Karpas-422 (cell line): ENCODE results near the gene GSTT2B. TPM values are rescaled to one million over a fixed set of nuclear protein-coding genes. Genes with fewer than 3 reads are reported as not detected.
"Not testable (repeated sequence)": the region's sequence is repeated elsewhere in the genome, so short reads cannot be mapped to it uniquely, and the experiment has no call there.

ENCODE experiments used
- DNase-seq: peaks from one replicate; pipeline ENCODE4 v3.0.0-alpha.2; 2015
- H2AFZ ChIP-seq: fragments of 200-600 bp; sonication (generic); 2 replicates; pipeline ENCODE4 v1.6.1; 2014; ENCODE audit warnings: antibody characterized with exemption, low read length, mixed read lengths
- H3K27ac ChIP-seq: fragments of 200-600 bp; sonication (generic); 2 replicates; pipeline ENCODE4 v1.5.1; 2014; ENCODE audit warnings: mild to moderate bottlenecking, low read length, moderate library complexity
- H3K27me3 ChIP-seq: fragments of 200-600 bp; sonication (generic); 2 replicates; pipeline ENCODE4 v1.6.1; 2014; ENCODE audit warnings: low read length, mixed read lengths
- H3K36me3 ChIP-seq: fragments of 200-600 bp; sonication (generic); 2 replicates; pipeline ENCODE4 v1.6.1; 2014; ENCODE audit warnings: low read length, mixed read lengths; ENCODE audit not compliant: insufficient read depth
- H3K4me1 ChIP-seq: fragments of 200-600 bp; sonication (generic); 2 replicates; pipeline ENCODE4 v1.6.1; 2014; ENCODE audit warnings: mild to moderate bottlenecking, low read length, mixed read lengths
- H3K4me2 ChIP-seq: fragments of 200-600 bp; sonication (generic); 2 replicates; pipeline ENCODE4 v1.6.1; 2014; ENCODE audit warnings: low read length, low read depth, mild to moderate bottlenecking; ENCODE audit not compliant: poor library complexity, severe bottlenecking
- H3K4me3 ChIP-seq: fragments of 200-600 bp; sonication (generic); 2 replicates; pipeline ENCODE4 v1.5.1; 2014; ENCODE audit warnings: mild to moderate bottlenecking, antibody characterized with exemption, low read length, mixed read lengths
- H3K79me2 ChIP-seq: fragments of 200-600 bp; sonication (generic); 2 replicates; pipeline ENCODE4 v1.6.1; 2014; ENCODE audit warnings: mild to moderate bottlenecking, low read length, mixed read lengths
- H3K9ac ChIP-seq: fragments of 200-600 bp; sonication (generic); 2 replicates; pipeline ENCODE4 v1.6.0; 2014; ENCODE audit warnings: low read length
- H3K9me2 ChIP-seq: fragments of 200-600 bp; sonication (generic), shearing (Covaris generic); replicated peaks from 2 replicates; pipeline ENCODE4 v1.6.0; 2014; ENCODE audit warnings: mild to moderate bottlenecking, low read length, moderate library complexity; ENCODE audit not compliant: insufficient read depth
- H3K9me3 ChIP-seq: fragments of 300-700, 200-600 bp; sonication (generic); 2 replicates; pipeline ENCODE4 v1.6.1; 2014; ENCODE audit warnings: low read length, mixed read lengths
- H4K20me1 ChIP-seq: fragments of 200-600 bp; sonication (generic); 2 replicates; pipeline ENCODE4 v1.6.1; 2014; ENCODE audit warnings: mild to moderate bottlenecking, antibody characterized with exemption, low read length, low read depth; ENCODE audit not compliant: insufficient read depth
- total RNA-seq: library from RNA; depleted of rRNA; stranded (reverse); fragments of >200 nt; shearing (Covaris generic); gene quantifications from 2 replicates; pipeline ENCODE4 v1.2.3, GENCODE V29; 2014; ENCODE audit warnings: low replicate concordance

Gene GSTT2B
- total RNA-seq, 1 experiment from 2014 or later: not detected

GRCh38 chr22:23949764-23950163 lies 11.2 kb downstream of the GSTT2B start:
- not testable (repeated sequence) for H3K4me3 ChIP-seq, DNase-seq, H3K27ac ChIP-seq, H3K9me3 ChIP-seq, H3K36me3 ChIP-seq, H3K4me1 ChIP-seq, H4K20me1 ChIP-seq, H2AFZ ChIP-seq, H3K79me2 ChIP-seq, H3K9me2 ChIP-seq, H3K9ac ChIP-seq, H3K4me2 ChIP-seq, H3K27me3 ChIP-seq

DNA sequence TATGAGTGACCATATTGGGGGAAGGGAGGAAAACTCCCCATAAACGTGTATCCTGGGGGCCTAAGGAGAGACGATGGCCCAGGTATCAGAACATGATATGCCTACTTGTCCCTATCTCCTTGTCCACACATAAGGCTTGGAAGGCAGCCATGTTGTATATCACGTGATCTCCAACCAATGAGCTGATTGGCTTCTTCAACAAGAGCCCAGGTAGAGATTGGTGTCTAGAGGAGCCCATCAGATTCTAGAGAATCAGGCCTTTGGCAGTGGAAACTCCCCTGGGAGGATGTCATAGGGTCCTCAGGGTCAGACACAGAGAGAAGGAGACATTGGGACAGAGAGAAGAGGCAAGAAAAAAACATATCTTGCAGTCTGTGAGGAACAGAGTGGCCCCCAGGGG lies 13.6 kb downstream of the GSTT2B start:
- not testable (repeated sequence) for H3K9me3 ChIP-seq

GRCh38 chr22:23940166-23940565 lies 20.8 kb downstream of the GSTT2B start:
- not testable (repeated sequence) for H3K4me2 ChIP-seq, H3K27ac ChIP-seq, H3K9me3 ChIP-seq, H3K79me2 ChIP-seq, H2AFZ ChIP-seq, H3K36me3 ChIP-seq, H3K27me3 ChIP-seq, H3K9ac ChIP-seq, H4K20me1 ChIP-seq, H3K4me1 ChIP-seq, H3K4me3 ChIP-seq, DNase-seq, H3K9me2 ChIP-seq

More for the DNA sequence above, 13.6 kb downstream of the GSTT2B start:
- not testable (repeated sequence) for H3K36me3 ChIP-seq, H2AFZ ChIP-seq, H3K79me2 ChIP-seq, H3K4me1 ChIP-seq, H3K4me3 ChIP-seq, H4K20me1 ChIP-seq, H3K27me3 ChIP-seq, H3K27ac ChIP-seq, H3K9ac ChIP-seq, H3K4me2 ChIP-seq, H3K9me2 ChIP-seq
- DNase-seq: peak; percentile 63

DNA sequence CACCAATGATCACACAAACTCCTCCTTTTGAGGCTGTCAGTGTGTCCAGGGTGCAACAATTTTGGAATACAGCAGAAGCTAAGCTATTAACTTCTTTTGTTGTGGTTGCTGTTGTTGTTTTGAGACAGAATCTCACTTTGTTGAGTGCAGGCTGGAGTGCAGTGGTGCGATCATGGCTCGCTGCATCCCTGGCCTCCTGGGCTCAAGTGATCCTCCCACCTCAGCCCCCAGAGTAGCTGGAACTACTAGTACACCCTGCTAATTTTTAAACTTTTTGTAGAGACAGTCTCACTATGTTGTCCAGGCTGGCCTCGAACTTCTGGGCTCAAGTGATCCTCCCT lies 22.0 kb downstream of the GSTT2B start:
- Histone ChIP-seq H3K9ac (no peak overlapping the region), H2AFZ (no peak overlapping the region)

GRCh38 chr22:23938328-23939016 lies 22.5 kb downstream of the GSTT2B start:
- Histone ChIP-seq H3K9me3 (no peaks in the 10 kb centered on the region), H3K27me3 (no peaks in the 10 kb centered on the region), H4K20me1 (no peaks in the 10 kb centered on the region), H3K27ac (no peak overlapping the region), H3K4me3 (no peak overlapping the region), H3K79me2 (no peaks in the 10 kb centered on the region), H3K9ac (no peak overlapping the region), H3K36me3 (no peaks in the 10 kb centered on the region), H3K9me2 (no peaks in the 10 kb centered on the region), H3K4me1 (no peaks in the 10 kb centered on the region), H2AFZ (no peak overlapping the region), H3K4me2 (no peak overlapping the region)
- DNase-seq: no peak

More for the DNA sequence above, 22.0 kb downstream of the GSTT2B start:
- no peaks in the 10 kb centered on the region for H3K79me2 ChIP-seq
- H3K4me2 ChIP-seq: no peak overlapping the region
- no peak for DNase-seq
- H3K27me3 ChIP-seq: no peaks in the 10 kb centered on the region
- H4K20me1 ChIP-seq: no peaks in the 10 kb centered on the region
- H3K27ac ChIP-seq: no peak overlapping the region
- H3K9me3 ChIP-seq: no peaks in the 10 kb centered on the region
- H3K4me1 ChIP-seq: no peaks in the 10 kb centered on the region
- H3K36me3 ChIP-seq: no peaks in the 10 kb centered on the region
- H3K9me2 ChIP-seq: no peaks in the 10 kb centered on the region
- H3K4me3 ChIP-seq: no peak overlapping the region

- peak; percentile 19 for DNase-seq
- peaks cover 34% of the 10 kb centered on the region for H3K36me3 ChIP-seq
Observed at GRCh38 chr22:23926561-23926960, 34.4 kb downstream of the GSTT2B start.

DNA sequence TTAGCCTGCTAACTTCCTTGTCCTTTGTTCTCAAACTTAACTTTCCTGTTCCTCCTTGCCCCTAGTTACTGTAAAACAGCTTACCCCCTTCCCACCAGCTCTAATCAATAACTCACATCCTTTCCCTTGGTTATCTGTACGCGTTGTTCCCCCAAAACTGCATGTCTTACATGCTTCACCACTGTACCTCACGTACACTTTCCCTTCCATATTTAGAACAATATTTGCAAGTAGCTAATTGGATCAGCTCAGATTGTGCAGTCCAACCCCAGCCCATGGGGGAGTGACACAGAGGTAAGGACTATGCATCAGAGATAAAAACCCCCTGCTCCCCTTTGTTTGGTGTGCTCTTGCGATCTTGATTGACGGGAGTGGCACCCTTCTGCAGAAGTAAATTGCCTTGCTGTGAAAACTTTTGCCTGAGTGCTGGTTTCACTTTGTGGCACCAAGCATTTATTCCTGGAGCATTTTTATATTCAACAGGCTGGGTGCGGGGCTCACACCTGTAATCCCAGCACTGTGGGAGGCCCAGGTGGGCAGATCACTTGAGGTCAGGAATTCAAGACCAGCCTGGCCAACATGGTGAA lies 35.9 kb downstream of the GSTT2B start:
- no peaks in the 10 kb centered on the region for H3K79me2 ChIP-seq
- H2AFZ ChIP-seq: no peak overlapping the region
- no peaks in the 10 kb centered on the region for H3K9me2 ChIP-seq
- peaks cover 13% of the 10 kb centered on the region for H3K9me3 ChIP-seq
- peak; percentile 42 for DNase-seq
- no peak overlapping the region for H3K4me3 ChIP-seq
- no peak overlapping the region for H3K9ac ChIP-seq
- no peak overlapping the region for H3K4me2 ChIP-seq
- no peaks in the 10 kb centered on the region for H3K4me1 ChIP-seq
- H3K36me3 ChIP-seq: peaks cover 29% of the 10 kb centered on the region
- H3K27ac ChIP-seq: no peak overlapping the region
- H4K20me1 ChIP-seq: no peaks in the 10 kb centered on the region
- H3K27me3 ChIP-seq: no peaks in the 10 kb centered on the region

More at GRCh38 chr22:23926561-23926960, 34.4 kb downstream of the GSTT2B start:
- no peak overlapping the region for H3K27ac ChIP-seq
- no peaks in the 10 kb centered on the region for H4K20me1 ChIP-seq
- no peaks in the 10 kb centered on the region for H3K4me1 ChIP-seq
- no peak overlapping the region for H2AFZ ChIP-seq
- peaks cover 17% of the 10 kb centered on the region for H3K9me3 ChIP-seq
- H3K4me2 ChIP-seq: no peak overlapping the region
- no peak overlapping the region for H3K9ac ChIP-seq
- H3K4me3 ChIP-seq: no peak overlapping the region
- no peaks in the 10 kb centered on the region for H3K9me2 ChIP-seq
- H3K79me2 ChIP-seq: no peaks in the 10 kb centered on the region
- no peaks in the 10 kb centered on the region for H3K27me3 ChIP-seq

GRCh38 chr22:23922921-23923320 lies 38.1 kb downstream of the GSTT2B start:
- Histone ChIP-seq H3K9me3 (peaks cover 13% of the 10 kb centered on the region), H3K9me2 (no peaks in the 10 kb centered on the region), H3K36me3 (peaks cover 29% of the 10 kb centered on the region), H4K20me1 (no peaks in the 10 kb centered on the region), H3K27me3 (no peaks in the 10 kb centered on the region), H3K4me2 (no peak overlapping the region), H3K4me3 (no peak overlapping the region), H3K9ac (no peak overlapping the region), H2AFZ (no peak overlapping the region), H3K79me2 (no peaks in the 10 kb centered on the region), H3K4me1 (no peaks in the 10 kb centered on the region), H3K27ac (no peak overlapping the region)
- peak; percentile 33 for DNase-seq
